HG03066 (cell line): ENCODE data around the gene THSD7B.
"Not testable (repeated sequence)": the region's sequence is repeated elsewhere in the genome, so short reads cannot be mapped to it uniquely, and the experiment has no call there.

Experiments
- ATAC-seq: cut with Tn5 transposase; IDR thresholded peaks from one replicate; pipeline ENCODE4 v1.9.1; 2021; ENCODE audit warnings: low read depth; ENCODE audit not compliant: unreplicated experiment

Gene THSD7B

GRCh38 chr2:136920652-136921333 is 155.4 kb downstream of the THSD7B start:
- no peak for ATAC-seq

- no peak for ATAC-seq
These were observed 161.8 kb downstream of the THSD7B start for GRCh38 chr2:136927156-136927555.

GRCh38 chr2:136929531-136929930 is 164.2 kb downstream of the THSD7B start:
- no peak for ATAC-seq

GRCh38 chr2:136932700-136933099 is 167.4 kb downstream of the THSD7B start:
- ATAC-seq: no peak

- ATAC-seq: no peak
These were observed 169.8 kb downstream of the THSD7B start for GRCh38 chr2:136935119-136935518.

GRCh38 chr2:136956050-136956449 is 190.7 kb downstream of the THSD7B start:
- no peak for ATAC-seq

GRCh38 chr2:136957044-136957443 is 191.7 kb downstream of the THSD7B start:
- ATAC-seq: no peak

GRCh38 chr2:136962105-136962725 is 196.9 kb downstream of the THSD7B start:
- ATAC-seq: no peak

- ATAC-seq: no peak
These were observed 201.1 kb downstream of the THSD7B start for GRCh38 chr2:136966485-136966884.

- ATAC-seq: no peak
These were observed 215.0 kb downstream of the THSD7B start for GRCh38 chr2:136980303-136980702.

- not testable (repeated sequence) for ATAC-seq
These were observed 216.3 kb downstream of the THSD7B start for GRCh38 chr2:136981689-136982088.

GRCh38 chr2:136985044-136985443 is 219.7 kb downstream of the THSD7B start:
- ATAC-seq: no peak

GRCh38 chr2:136986605-136987221 is 221.4 kb downstream of the THSD7B start:
- no peak for ATAC-seq

- no peak for ATAC-seq
These were observed 225.0 kb downstream of the THSD7B start for GRCh38 chr2:136990316-136990715.

- no peak for ATAC-seq
These were observed 229.4 kb downstream of the THSD7B start for GRCh38 chr2:136994793-136995192.

GRCh38 chr2:136997557-136997956 is 232.2 kb downstream of the THSD7B start:
- no peak for ATAC-seq

- no peak for ATAC-seq
These were observed 235.5 kb downstream of the THSD7B start for GRCh38 chr2:137000811-137001210.

- no peak for ATAC-seq
These were observed 237.6 kb downstream of the THSD7B start for GRCh38 chr2:137002896-137003295.

- ATAC-seq: no peak
These were observed 239.9 kb downstream of the THSD7B start for GRCh38 chr2:137005210-137005609.

- no peak for ATAC-seq
These were observed 242.6 kb downstream of the THSD7B start for GRCh38 chr2:137007938-137008337.

- ATAC-seq: no peak
These were observed 244.6 kb downstream of the THSD7B start for GRCh38 chr2:137009953-137010352.
